ENCODE results near the gene JMJD8. TPM values are rescaled to one million over a fixed set of nuclear protein-coding genes. Genes with fewer than 3 reads are reported as not detected.

The JMJD8 gene
- total RNA-seq, 1 experiment from 2014 or later, result 121 TPM

GRCh38 chr16:658679-659571 is 25.2 kb downstream of the JMJD8 start:
- CTCF ChIA-PET, result interaction anchor here (2.6 kb wide), 1 partner anchor 10 kb away, joined by 13 read pairs; the partner anchor contains the start of gene WDR90
- TF ChIP-seq POLR2A (IDR thresholded peaks at IDR 0.05; ENCODE audit: borderline replicate concordance, extremely low read depth, insufficient read depth, insufficient read length) (no peak), YY1 (IDR thresholded peaks at IDR 0.05; ENCODE audit: extremely low read depth, insufficient replicate concordance, low read depth, low read length) (no peak), TCF7L2 (IDR thresholded peaks at IDR 0.05; ENCODE audit: borderline replicate concordance, extremely low read depth, insufficient read depth, insufficient read length) (no peak), EZH2phosphoT487 (IDR thresholded peaks at IDR 0.05; ENCODE audit: borderline replicate concordance) (no peak), SIN3A (IDR thresholded peaks at IDR 0.05; ENCODE audit: low read depth) (no peak), ATF3 (IDR thresholded peaks at IDR 0.05) (no peak), EZH2 (IDR thresholded peaks at IDR 0.05) (no peak), CBX3 (IDR thresholded peaks at IDR 0.05; ENCODE audit: low read depth) (no peak), ZBTB33 (IDR thresholded peaks at IDR 0.05; ENCODE audit: extremely low read depth, insufficient replicate concordance, low read length) (no peak), JUND (IDR thresholded peaks at IDR 0.05) (no peak), RAD21 (IDR thresholded peaks at IDR 0.05; ENCODE audit: low read depth) (no peak), FOSL1 (IDR thresholded peaks at IDR 0.05; ENCODE audit: low read depth) (no peak), CEBPB (IDR thresholded peaks at IDR 0.05; ENCODE audit: low read depth) (no peak), ZNF274 (IDR thresholded peaks at IDR 0.05; ENCODE audit: low read depth, low read length) (no peak), SRF (IDR thresholded peaks at IDR 0.05; ENCODE audit: low read depth) (no peak), ZFX (IDR thresholded peaks at IDR 0.05) (no peak), EGR1 (IDR thresholded peaks at IDR 0.05; ENCODE audit: low read depth) (no peak), CTCF (IDR thresholded peaks at IDR 0.05 in 2 of 3, conservative IDR thresholded peaks at IDR 0.05 in 1 of 3; ENCODE audit: borderline replicate concordance in 1 of 3, insufficient read depth in 1 of 3, low read depth in 2 of 3, low read length in 2 of 3) (no peak), ELF1 (IDR thresholded peaks at IDR 0.05; ENCODE audit: borderline replicate concordance, low read depth) (no peak)
- H3K4me2 ChIP-seq (ENCODE audit: low read length), result no peak overlapping the region
- no peak overlapping the region for H3K9ac ChIP-seq (ENCODE audit: low read length)
- no peaks in the 10 kb centered on the region for H3K9me3 ChIP-seq (ENCODE audit: control insufficient read depth in 1 of 2, insufficient read depth in 1 of 2, low read depth in 1 of 2, low read length in 2 of 2)
- ATAC-seq (no peak), DNase-seq (ENCODE audit: low read depth, low spot score) (no peak)
- no TSS peak for BruUV-seq (replicated peaks)
- H3K79me2 ChIP-seq (ENCODE audit: insufficient read depth, low read length), result no peaks in the 10 kb centered on the region
- H2AFZ ChIP-seq (ENCODE audit: low read depth, low read length, poor library complexity, severe bottlenecking), result no peak overlapping the region
- no peaks in the 10 kb centered on the region for H3K36me3 ChIP-seq (ENCODE audit: control insufficient read depth in 1 of 2, insufficient read depth in 2 of 2, low read length in 2 of 2)
- intact Hi-C loops (cut with micrococcal nuclease), result no loop called here
- H3K4me3 ChIP-seq (replicated peaks in 1 of 2; ENCODE audit: low read depth in 1 of 2, low read length in 2 of 2), result no peak overlapping the region
- H3K9me2 ChIP-seq (ENCODE audit: insufficient read depth), result no peaks in the 10 kb centered on the region
- H3K27me3 ChIP-seq (ENCODE audit: insufficient read depth, low read length), result no peaks in the 10 kb centered on the region
- POLR2A ChIA-PET, result interaction anchor here (1.9 kb wide), 1 partner anchor 8 kb away, joined by 4 read pairs; no protein-coding TSS in a partner anchor
- RAD21 ChIA-PET (ENCODE audit: low non-redundant PET in 1 of 2, low total read pairs in 2 of 2, uncharacterized antibody in 2 of 2, unreplicated experiment in 2 of 2), result no interaction called here
- no peak overlapping the region; the same call in 1 of the 2 replicates for H3K27ac ChIP-seq (ENCODE audit: low read depth, low read length)
- peaks cover 3 to 9% of the 10 kb centered on the region in 2 experiments; a peak in 2 of 4 replicates for H3K4me1 ChIP-seq (ENCODE audit: control insufficient read depth in 1 of 2, insufficient read depth in 2 of 2, low read length in 2 of 2)
- no peaks in the 10 kb centered on the region for H4K20me1 ChIP-seq (ENCODE audit: insufficient read depth)

Measured in HCT116 (cell line).